Progenitor cell of endocrine pancreas (in vitro differentiated cells): ENCODE data around the gene AP2A2. TPM values are rescaled to one million over a fixed set of nuclear protein-coding genes. Genes with fewer than 3 reads are reported as not detected.

ENCODE experiments used
- DNase-seq: peaks from one replicate; pipeline ENCODE4 v3.0.0; 2021; ENCODE audit warnings: low spot score; ENCODE audit not compliant: unreplicated experiment
- H3K27ac Mint-ChIP-seq: 2 replicates; pipeline ENCODE4 v1.8.0; 2021; ENCODE audit warnings: mild to moderate bottlenecking, moderate library complexity, mixed read lengths
- H3K27me3 Mint-ChIP-seq: 2 replicates; pipeline ENCODE4 v1.8.0; 2021; ENCODE audit warnings: mixed read lengths
- H3K36me3 Mint-ChIP-seq: 2 replicates; pipeline ENCODE4 v1.8.0; 2022; ENCODE audit warnings: mixed read lengths; ENCODE audit not compliant: insufficient read depth
- H3K4me1 Mint-ChIP-seq: 2 replicates; pipeline ENCODE4 v1.8.0; 2021; ENCODE audit warnings: low read depth, mixed read lengths
- H3K4me3 Mint-ChIP-seq: 2 replicates; pipeline ENCODE4 v1.8.0; 2021; ENCODE audit warnings: low read depth, mild to moderate bottlenecking, moderate library complexity, mixed read lengths
- H3K9me3 Mint-ChIP-seq: 2 replicates; pipeline ENCODE4 v1.8.0; 2021; ENCODE audit warnings: low read depth, mixed read lengths
- CTCF ChIP-seq: fragments of 200-600 bp; sonication (generic); IDR thresholded peaks from one replicate; pipeline ENCODE4 v1.5.0; 2021; ENCODE audit warnings: antibody characterized with exemption, mild to moderate bottlenecking; ENCODE audit not compliant: unreplicated experiment
- total RNA-seq: library from RNA; stranded (reverse); gene quantifications from 2 replicates; pipeline ENCODE4 v1.2.1, GENCODE V29; 2021

The AP2A2 gene
- total RNA-seq, 1 donor from 2014 or later: 88.8 TPM

- no peak for DNase-seq
- H3K27ac Mint-ChIP-seq: no peak overlapping the region
- H3K36me3 Mint-ChIP-seq: peaks cover 20% of the 10 kb centered on the region
- no peak for TF ChIP-seq CTCF
- no peaks in the 10 kb centered on the region for H3K4me1 Mint-ChIP-seq
- H3K4me3 Mint-ChIP-seq: no peak overlapping the region
- H3K9me3 Mint-ChIP-seq: no peaks in the 10 kb centered on the region
- no peaks in the 10 kb centered on the region for H3K27me3 Mint-ChIP-seq
Observed at GRCh38 chr11:965206-965775, 39.6 kb downstream of the AP2A2 start.

GRCh38 chr11:967995-968751, 42.5 kb downstream of the AP2A2 start:
- H3K4me1 Mint-ChIP-seq: no peaks in the 10 kb centered on the region
- H3K36me3 Mint-ChIP-seq: peaks cover 20% of the 10 kb centered on the region
- no peak for DNase-seq
- H3K4me3 Mint-ChIP-seq: no peak overlapping the region
- no peaks in the 10 kb centered on the region for H3K9me3 Mint-ChIP-seq
- TF ChIP-seq CTCF: no peak
- H3K27ac Mint-ChIP-seq: no peak overlapping the region
- H3K27me3 Mint-ChIP-seq: no peaks in the 10 kb centered on the region

GRCh38 chr11:968822-969221, 43.2 kb downstream of the AP2A2 start:
- Mint-ChIP-seq H3K9me3 (no peaks in the 10 kb centered on the region), H3K27ac (no peak overlapping the region), H3K4me1 (no peaks in the 10 kb centered on the region), H3K27me3 (no peaks in the 10 kb centered on the region), H3K4me3 (no peak overlapping the region), H3K36me3 (peaks cover 19% of the 10 kb centered on the region)
- no peak for DNase-seq
- no peak for TF ChIP-seq CTCF

- H3K4me1 Mint-ChIP-seq: no peaks in the 10 kb centered on the region
- H3K27me3 Mint-ChIP-seq: no peaks in the 10 kb centered on the region
- H3K4me3 Mint-ChIP-seq: no peak overlapping the region
- peaks cover 12% of the 10 kb centered on the region for H3K36me3 Mint-ChIP-seq
- H3K9me3 Mint-ChIP-seq: no peaks in the 10 kb centered on the region
- H3K27ac Mint-ChIP-seq: no peak overlapping the region
- DNase-seq: no peak
- no peak for TF ChIP-seq CTCF
Observed at GRCh38 chr11:969651-970205, 44.1 kb downstream of the AP2A2 start.

GRCh38 chr11:970319-970871, 44.7 kb downstream of the AP2A2 start:
- Mint-ChIP-seq H3K4me3 (no peak overlapping the region), H3K27me3 (no peaks in the 10 kb centered on the region), H3K4me1 (no peaks in the 10 kb centered on the region), H3K36me3 (peaks cover 15% of the 10 kb centered on the region), H3K9me3 (no peaks in the 10 kb centered on the region), H3K27ac (no peak overlapping the region)
- DNase-seq: no peak
- no peak for TF ChIP-seq CTCF
